ENCODE data around the gene NR6A1.

NR6A1 gene

GRCh38 chr9:124771021-124771866 lies at the start of gene NR6A1:
Gene NR6A1, minus strand, starts transcription at chr9:124771311.
- peak; percentile 93 for DNase-seq

- DNase-seq = no peak
Observed at GRCh38 chr9:124818431-124819281, 47.5 kb upstream of the NR6A1 start.

GRCh38 chr9:124815601-124816000 lies 44.5 kb upstream of the NR6A1 start:
- DNase-seq = no peak

DNA sequence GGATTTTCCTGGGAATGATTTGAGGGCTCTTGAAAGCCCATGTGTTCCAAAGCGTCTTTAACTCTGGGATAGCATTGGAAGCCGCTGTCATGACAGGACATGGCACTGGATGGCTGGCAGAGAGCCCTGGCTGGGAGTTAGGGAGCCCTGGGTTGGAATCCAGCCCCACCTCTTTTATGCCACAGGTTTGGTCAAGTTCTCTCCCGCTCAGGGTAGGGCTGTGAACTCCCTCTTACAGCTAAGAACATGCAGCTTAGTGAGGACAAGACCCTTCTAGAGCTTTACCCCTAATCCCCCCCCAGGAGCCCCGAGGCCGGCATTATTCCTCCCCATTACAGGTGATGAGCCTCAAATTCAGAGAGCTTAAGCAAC lies 43.0 kb upstream of the NR6A1 start:
- no peak for DNase-seq

GRCh38 chr9:124813501-124814163 lies 42.5 kb upstream of the NR6A1 start:
- DNase-seq = no peak

DNA sequence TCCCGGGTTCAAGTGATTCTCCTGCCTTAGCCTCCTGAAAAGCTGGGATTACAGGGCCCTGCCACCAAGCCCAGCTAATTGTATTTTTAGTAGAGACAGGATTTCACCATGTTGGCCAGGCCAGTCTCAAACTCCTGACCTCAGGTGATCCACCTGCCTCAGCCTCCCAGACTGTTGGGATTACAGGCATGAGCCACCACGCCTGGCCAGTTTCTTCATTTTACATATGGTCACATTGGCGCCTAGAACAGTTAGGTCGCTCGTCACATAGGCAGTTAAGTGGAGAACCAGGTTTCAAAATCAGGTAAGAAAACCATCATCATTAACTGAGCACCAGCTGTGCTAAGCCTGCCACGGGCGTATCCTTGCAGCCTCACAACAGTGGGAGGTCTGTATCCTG lies 41.9 kb upstream of the NR6A1 start:
- no peak for DNase-seq

DNA sequence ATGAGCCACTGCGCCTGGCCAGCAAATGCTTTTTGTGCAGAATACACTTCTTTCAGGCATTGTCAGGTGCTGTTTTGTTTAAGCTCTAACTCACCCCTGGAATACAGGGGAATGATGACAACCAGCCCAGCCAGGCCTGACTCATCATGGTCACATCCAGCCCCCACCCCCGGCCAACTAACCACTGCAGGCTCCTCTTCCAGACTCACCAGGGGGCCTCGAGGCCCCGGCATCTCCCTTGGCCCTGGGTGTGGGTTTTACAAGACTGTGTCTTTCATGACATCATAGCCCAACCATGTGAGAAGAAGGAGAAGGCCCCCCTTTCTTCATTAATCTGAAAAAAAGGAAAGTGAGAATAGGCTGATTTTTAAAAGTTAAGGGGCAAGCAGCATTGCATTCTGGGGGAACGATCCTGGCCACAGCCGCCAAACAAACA lies 41.3 kb upstream of the NR6A1 start:
- no peak for DNase-seq

DNA sequence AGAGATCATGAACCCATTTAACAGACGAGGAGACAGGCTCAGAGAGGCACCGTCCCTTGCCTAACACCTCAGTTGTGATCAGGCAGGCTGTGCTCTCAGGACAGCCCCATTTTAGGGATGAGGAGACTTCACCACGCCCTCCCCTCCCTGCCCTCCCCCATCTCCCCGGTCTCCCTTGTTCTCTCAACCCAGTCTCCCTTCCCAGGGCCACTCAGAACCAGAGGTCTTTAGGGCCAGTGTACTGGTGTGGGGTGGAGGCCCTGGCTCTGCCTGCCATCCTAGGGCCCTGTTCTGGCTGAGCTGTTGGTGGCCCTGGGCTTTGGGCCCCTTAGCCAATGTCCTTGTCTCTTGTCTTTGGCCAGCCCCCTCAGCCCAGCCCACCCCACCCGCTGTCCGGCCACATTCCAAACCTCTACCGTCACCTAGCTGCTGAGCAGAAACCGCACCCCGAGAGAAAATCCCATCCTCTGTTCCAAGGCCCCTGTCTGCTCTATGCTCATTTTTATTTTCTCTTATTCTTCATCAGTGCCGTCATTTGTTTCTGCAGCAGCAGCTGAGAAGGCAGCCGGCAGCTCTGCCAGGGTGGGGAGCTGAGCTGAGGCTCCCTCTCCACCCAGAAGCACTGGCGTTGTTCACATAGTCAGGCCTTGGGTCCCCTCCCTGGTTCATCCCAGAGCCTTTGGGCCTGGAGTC lies 39.7 kb upstream of the NR6A1 start:
- no peak for DNase-seq

DNA sequence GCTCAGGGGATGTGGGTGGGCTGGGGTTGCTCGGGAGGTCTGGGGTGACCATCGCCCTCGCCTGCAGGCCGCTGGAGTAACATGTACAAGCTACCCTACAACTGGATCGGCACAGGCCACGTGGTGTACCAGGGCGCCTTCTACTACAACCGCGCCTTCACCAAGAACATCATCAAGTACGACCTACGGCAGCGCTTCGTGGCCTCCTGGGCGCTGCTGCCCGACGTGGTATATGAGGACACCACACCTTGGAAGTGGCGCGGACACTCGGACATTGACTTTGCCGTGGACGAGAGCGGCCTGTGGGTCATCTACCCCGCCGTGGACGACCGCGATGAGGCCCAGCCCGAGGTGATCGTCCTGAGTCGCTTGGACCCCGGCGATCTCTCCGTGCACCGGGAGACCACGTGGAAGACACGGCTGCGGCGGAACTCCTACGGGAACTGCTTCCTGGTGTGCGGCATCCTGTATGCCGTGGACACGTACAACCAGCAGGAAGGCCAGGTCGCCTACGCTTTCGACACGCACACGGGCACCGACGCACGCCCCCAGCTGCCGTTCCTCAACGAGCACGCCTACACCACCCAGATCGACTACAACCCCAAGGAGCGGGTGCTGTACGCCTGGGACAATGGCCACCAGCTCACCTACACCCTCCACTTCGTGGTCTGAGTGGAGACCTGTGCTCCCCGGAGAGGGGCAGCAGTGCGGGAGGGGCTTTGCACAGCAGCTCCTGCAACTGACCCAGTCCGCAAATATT lies 38.8 kb upstream of the NR6A1 start:
- DNase-seq = no peak

- DNase-seq = no peak
Observed at GRCh38 chr9:124809211-124809610, 38.1 kb upstream of the NR6A1 start.

- no peak for DNase-seq
Observed at GRCh38 chr9:124808246-124808956, 37.3 kb upstream of the NR6A1 start.

- DNase-seq = no peak
Observed at GRCh38 chr9:124805186-124805585, 34.1 kb upstream of the NR6A1 start.

DNA sequence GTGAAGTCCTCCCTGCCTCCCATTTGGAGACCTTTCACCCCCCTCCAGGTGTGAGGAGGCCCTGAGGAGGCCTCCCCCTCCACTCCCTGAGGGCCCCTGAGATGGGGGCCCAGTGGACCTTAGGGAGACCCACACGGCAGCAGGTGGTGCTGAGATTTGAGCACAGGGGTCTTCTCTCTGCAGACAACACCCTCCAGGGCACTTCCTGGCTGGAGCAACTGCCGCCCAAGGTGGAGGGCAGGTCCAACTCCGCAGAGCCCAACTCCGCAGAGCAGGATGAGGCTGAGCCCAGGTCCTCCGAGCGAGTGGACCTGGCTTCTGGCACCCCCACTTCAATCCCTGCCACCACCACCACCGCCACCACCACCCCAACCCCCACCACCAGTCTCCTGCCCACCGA lies 32.8 kb upstream of the NR6A1 start:
- no peak for DNase-seq

- DNase-seq = no peak
Observed at GRCh38 chr9:124802426-124802825, 31.3 kb upstream of the NR6A1 start.

DNA sequence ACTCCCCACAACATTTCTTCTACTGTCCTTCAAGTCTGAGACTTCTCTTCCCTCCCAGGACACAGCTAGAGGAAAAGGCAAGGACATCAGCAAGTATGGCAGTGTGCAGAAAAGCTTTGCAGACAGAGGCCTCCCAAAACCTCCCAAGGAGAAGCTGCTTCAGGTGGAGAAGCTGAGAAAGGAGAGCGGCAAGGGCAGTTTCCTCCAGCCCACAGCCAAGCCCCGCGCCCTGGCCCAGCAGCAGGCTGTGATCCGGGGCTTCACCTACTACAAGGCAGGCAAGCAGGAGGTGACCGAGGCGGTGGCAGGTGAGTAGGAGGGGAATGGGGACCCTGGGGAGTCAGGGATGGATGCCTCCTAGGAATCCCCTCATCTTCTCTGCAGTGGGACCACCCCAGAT lies 30.2 kb upstream of the NR6A1 start:
- DNase-seq = no peak

GRCh38 chr9:124800306-124801259 lies 29.5 kb upstream of the NR6A1 start:
- no peak for DNase-seq

GRCh38 chr9:124799274-124800006 lies 28.3 kb upstream of the NR6A1 start:
- no peak for DNase-seq

DNA sequence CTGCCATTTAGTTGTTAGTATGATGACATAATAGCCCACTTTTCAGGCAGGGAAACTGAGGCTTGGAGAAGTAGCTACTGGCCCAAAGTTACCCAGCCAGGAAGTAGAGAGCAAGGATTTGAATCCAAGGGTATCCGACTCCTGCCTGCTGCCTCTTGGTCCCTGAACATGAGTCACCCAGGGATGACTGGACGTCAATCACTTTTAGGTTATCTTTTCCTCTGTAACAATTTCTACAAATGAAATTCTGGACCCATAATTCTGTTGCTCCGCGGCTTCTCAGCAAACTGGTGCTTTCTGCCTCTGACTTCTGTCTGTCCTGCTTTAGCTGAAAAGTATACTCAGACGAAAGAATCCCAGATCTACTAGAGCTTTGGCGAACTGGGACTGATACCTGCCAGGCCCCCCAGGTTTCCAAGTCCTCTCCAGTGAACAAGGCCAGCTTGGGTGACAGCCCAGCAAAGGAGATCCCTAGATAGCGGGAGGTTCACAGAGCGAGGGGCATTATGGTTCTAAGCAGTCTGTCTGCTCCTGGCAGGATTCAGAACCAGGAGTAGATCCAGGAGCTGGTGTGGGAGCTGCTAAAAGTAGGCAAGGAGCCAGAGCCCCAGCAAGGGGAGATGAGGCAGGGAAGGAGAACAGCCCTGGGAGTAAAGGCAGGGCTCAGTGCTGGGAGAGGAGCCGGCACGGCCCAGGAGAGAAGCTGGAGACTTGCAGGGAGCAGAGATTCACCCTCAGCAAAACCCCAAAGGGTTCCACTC lies 26.4 kb upstream of the NR6A1 start:
- no peak for DNase-seq

Measured in activated CD8-positive, alpha-beta memory T cell treated with anti-CD3 and anti-CD28 coated beads, Interleukin-2, amount 50 U/mL, for 4 hours (primary cell).